Spleen (tissue), 11 donors: Measurements from ENCODE around the gene SPOCK3. TPM values are rescaled to one million over a fixed set of nuclear protein-coding genes. Genes with fewer than 3 reads are reported as not detected.

Experiments used
- DNase-seq: peaks from one replicate; pipeline ENCODE4 v3.0.0-alpha.2; 2020
- H3K27ac ChIP-seq, 8 donors: fragments of 200-600 bp; sonication (generic) in 7 of 8; 1 replicate in 4 of 8; 2 replicates in 4 of 8; pipeline versions ENCODE4 v1.5.0 to v1.8.0; 2016 to 2021; ENCODE audit warnings: inconsistent platforms in 4 of 8, mild to moderate bottlenecking in 4 of 8, moderate library complexity in 1 of 8
- H3K27me3 ChIP-seq, 7 donors: fragments of 200-600 bp; sonication (generic) in 6 of 7; replicated peaks in 1 of 7; 1 replicate in 4 of 7; 2 replicates in 3 of 7; pipeline versions ENCODE4 v1.5.0 to v1.8.0; 2016 to 2021; ENCODE audit warnings: inconsistent platforms in 3 of 7, mild to moderate bottlenecking in 1 of 7
- H3K36me3 ChIP-seq, 6 donors: fragments of 200-600 bp; sonication (generic) in 5 of 6; 1 replicate in 4 of 6; 2 replicates in 2 of 6; pipeline versions ENCODE4 v1.5.0 to v1.8.0; 2016 to 2021; ENCODE audit warnings: inconsistent platforms in 2 of 6
- H3K4me1 ChIP-seq, 6 donors: fragments of 200-600 bp; sonication (generic) in 5 of 6; 1 replicate in 3 of 6; 2 replicates in 3 of 6; pipeline versions ENCODE4 v1.5.0 to v1.8.0; 2016 to 2021; ENCODE audit warnings: inconsistent platforms in 3 of 6
- H3K4me3 ChIP-seq, 8 donors: fragments of 200-600 bp; sonication (generic) in 7 of 8; 1 replicate in 4 of 8; 2 replicates in 4 of 8; pipeline versions ENCODE4 v1.5.0 to v1.8.0; 2016 to 2021; ENCODE audit warnings: inconsistent platforms in 4 of 8, mild to moderate bottlenecking in 4 of 8, moderate library complexity in 2 of 8
- H3K9me3 ChIP-seq, 8 donors: fragments of 200-600 bp; sonication (generic) in 7 of 8; 1 replicate in 4 of 8; 2 replicates in 4 of 8; pipeline versions ENCODE4 v1.5.0 to v1.8.0; 2016 to 2021; ENCODE audit warnings: inconsistent platforms in 4 of 8
- POLR2A ChIP-seq, 3 donors: fragments of 450-650 bp; IDR thresholded peaks; one replicate each; pipeline ENCODE4 v1.5.1; 2017; ENCODE audit warnings: antibody characterized with exemption in 3 of 3, mild to moderate bottlenecking in 1 of 3
- POLR2AphosphoS5 ChIP-seq, 3 donors: sonication (generic); formaldehyde crosslinking; IDR thresholded peaks; one replicate each; pipeline ENCODE4 v1.5.1; 2017; ENCODE audit warnings: antibody characterized with exemption in 3 of 3
- WGBS, 5 donors: extraction: QIAGEN DNeasy Blood & Tissue Kit in 3 of 5; methylation state at CpG; one replicate each; pipeline versions ENCODE4 v1.1.5 to v1.1.7; 2013 to 2018; 5-methylcytosine and 5-hydroxymethylcytosine counted together
- intact Hi-C: fragments of 100-400 bp; cut with DNase I; formaldehyde crosslinking; loops from one replicate; pipeline ENCODE4 v1.15.0; 2023; ENCODE audit warnings: low total_unique reads
- polyA plus RNA-seq, 3 donors: library from polyadenylated mRNA; stranded (reverse); fragments of 200-250 nt; gene quantifications; one replicate each; pipeline ENCODE4 v1.2.1, GENCODE V29; 2013
- small RNA-seq, 4 donors: library from RNA; depleted of rRNA; stranded (forward); fragments of <200 nt; gene quantifications; one replicate each; pipeline ENCODE3, GENCODE V24; 2016
- total RNA-seq, 7 donors: library from RNA; depleted of rRNA in 3 of 7; stranded (reverse); fragments of >200 nt in 3 of 7; fragmentation: NEBNext Ultra II Directional in 4 of 7; extraction: Animal tissue kit (Norgen Biotek cat#: 25700) in 4 of 7; gene quantifications; one replicate each; pipeline versions ENCODE4 v1.1.0 to v1.2.1, GENCODE V29; 2016 to 2021
- TF ChIP-seq, protein P1 (sequence below), 11 experiments: fragments of 200-600 bp in 7 of 11; fragments of 450-650 bp in 4 of 11; sonication (generic) in 4 of 11; IDR thresholded peaks in 8 of 11; conservative IDR thresholded peaks in 3 of 11; 1 replicate in 7 of 11; 2 replicates in 4 of 11; pipeline versions ENCODE4 v1.4.0 to v1.8.0; 2016 to 2021; ENCODE audit warnings: antibody characterized with exemption in 11 of 11, inconsistent platforms in 4 of 11, mild to moderate bottlenecking in 1 of 11
- donor health status: healthy with polysubstance abuse.
- donor health status: DM: no; HTN: no; CAD: no; lungs with moderate emphysema.
- donor health status: DM: no; HTN: no; CAD: no.
- donor health status: Bipolar disorder and iron deficiency.
- donor health status: healthy.
- donor health status: DM: no; HTN: no; CAD: no.
- donor health status: DM: yes; HTN: yes; CAD: no.

The SPOCK3 gene
- total and polyA plus RNA-seq, 10 donors, result 0.06 to 1.2 (median 0.51) TPM; not detected in 5

GRCh38 chr4:166688835-166689234 lies 545.5 kb downstream of the SPOCK3 start:
- no peaks in the 10 kb centered on the region for H3K4me1 ChIP-seq
- H3K36me3 ChIP-seq, result no peaks in the 10 kb centered on the region
- WGBS, 5 donors, result 64 to 75% (median 71%) methylated on average over 2 of the region's 2 CpGs
- H3K9me3 ChIP-seq, result no peaks in the 10 kb centered on the region
- DNase-seq, result no peak
- intact Hi-C loops, result no loop called here
- TF ChIP-seq POLR2AphosphoS5 (IDR thresholded peaks at IDR 0.05) (no peak), POLR2A (IDR thresholded peaks at IDR 0.05) (no peak)
- TF ChIP-seq, protein P1, sequence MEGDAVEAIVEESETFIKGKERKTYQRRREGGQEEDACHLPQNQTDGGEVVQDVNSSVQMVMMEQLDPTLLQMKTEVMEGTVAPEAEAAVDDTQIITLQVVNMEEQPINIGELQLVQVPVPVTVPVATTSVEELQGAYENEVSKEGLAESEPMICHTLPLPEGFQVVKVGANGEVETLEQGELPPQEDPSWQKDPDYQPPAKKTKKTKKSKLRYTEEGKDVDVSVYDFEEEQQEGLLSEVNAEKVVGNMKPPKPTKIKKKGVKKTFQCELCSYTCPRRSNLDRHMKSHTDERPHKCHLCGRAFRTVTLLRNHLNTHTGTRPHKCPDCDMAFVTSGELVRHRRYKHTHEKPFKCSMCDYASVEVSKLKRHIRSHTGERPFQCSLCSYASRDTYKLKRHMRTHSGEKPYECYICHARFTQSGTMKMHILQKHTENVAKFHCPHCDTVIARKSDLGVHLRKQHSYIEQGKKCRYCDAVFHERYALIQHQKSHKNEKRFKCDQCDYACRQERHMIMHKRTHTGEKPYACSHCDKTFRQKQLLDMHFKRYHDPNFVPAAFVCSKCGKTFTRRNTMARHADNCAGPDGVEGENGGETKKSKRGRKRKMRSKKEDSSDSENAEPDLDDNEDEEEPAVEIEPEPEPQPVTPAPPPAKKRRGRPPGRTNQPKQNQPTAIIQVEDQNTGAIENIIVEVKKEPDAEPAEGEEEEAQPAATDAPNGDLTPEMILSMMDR (IDR thresholded peaks at IDR 0.05 in 8 of 11, conservative IDR thresholded peaks at IDR 0.05 in 3 of 11), result no peak
- no peaks in the 10 kb centered on the region for H3K27me3 ChIP-seq
- no peak overlapping the region for H3K27ac ChIP-seq
- no peak overlapping the region for H3K4me3 ChIP-seq

GRCh38 chr4:166687828-166688227 lies 546.5 kb downstream of the SPOCK3 start:
- intact Hi-C loops, result no loop called here
- H3K36me3 ChIP-seq, result no peaks in the 10 kb centered on the region
- no peak overlapping the region for H3K4me3 ChIP-seq
- no peaks in the 10 kb centered on the region for H3K27me3 ChIP-seq
- TF ChIP-seq POLR2AphosphoS5 (IDR thresholded peaks at IDR 0.05) (no peak), POLR2A (IDR thresholded peaks at IDR 0.05) (no peak)
- TF ChIP-seq, protein P1 (IDR thresholded peaks at IDR 0.05 in 8 of 11, conservative IDR thresholded peaks at IDR 0.05 in 3 of 11), result no peak
- H3K27ac ChIP-seq, result no peak overlapping the region
- no peaks in the 10 kb centered on the region for H3K9me3 ChIP-seq
- no peak for DNase-seq
- H3K4me1 ChIP-seq, result no peaks in the 10 kb centered on the region
- 81 to 91% (median 81%) methylated on average over 1 of the region's 1 CpG for WGBS, 5 donors

Small RNA genes lying within 50 kb of the gene (small RNA-seq; reads per million reads assigned to genes)
- 0.23 to 0.62 (median 0.29) reads per million in 4 donors for gene RNA5SP171
